IMR-90 (cell line): ENCODE results near the gene OPHN1.
A peak's percentile ranks its signal among the peaks of the same experiment; 100 is the strongest.

Experiments
- CEBPB ChIP-seq: IDR thresholded peaks from 2 replicates; pipeline ENCODE4 v1.6.1; 2012; ENCODE audit warnings: low read depth, low read length, improper control_type of control experiment
- MAZ ChIP-seq: IDR thresholded peaks from 2 replicates; pipeline ENCODE4 v1.6.1; 2012; ENCODE audit warnings: low read depth, mild to moderate bottlenecking, low read length, improper control_type of control experiment, moderate library complexity, borderline replicate concordance
- POLR2A ChIP-seq: IDR thresholded peaks from 2 replicates; pipeline ENCODE4 v1.6.1; 2012; ENCODE audit warnings: mild to moderate bottlenecking, low read depth, low read length
- RAD21 ChIP-seq: IDR thresholded peaks from 2 replicates; pipeline ENCODE4 v1.6.1; 2012; ENCODE audit warnings: low read length, improper control_type of control experiment
- RFX5 ChIP-seq: IDR thresholded peaks from 2 replicates; pipeline ENCODE4 v1.8.0; 2012; ENCODE audit warnings: low read depth, mild to moderate bottlenecking, low read length, moderate library complexity
- TF ChIP-seq, protein P1 (sequence below): conservative IDR thresholded peaks from 2 replicates; pipeline ENCODE4 v1.5.1; 2012; ENCODE audit warnings: mild to moderate bottlenecking, low read depth, low read length, improper control_type of control experiment
- TF ChIP-seq, protein P2 (sequence below): fragments of 150-350 bp; IDR thresholded peaks from 2 replicates; pipeline ENCODE4 v1.6.1; 2017; ENCODE audit warnings: mild to moderate bottlenecking, antibody characterized with exemption, low read length, low read depth

DNA sequence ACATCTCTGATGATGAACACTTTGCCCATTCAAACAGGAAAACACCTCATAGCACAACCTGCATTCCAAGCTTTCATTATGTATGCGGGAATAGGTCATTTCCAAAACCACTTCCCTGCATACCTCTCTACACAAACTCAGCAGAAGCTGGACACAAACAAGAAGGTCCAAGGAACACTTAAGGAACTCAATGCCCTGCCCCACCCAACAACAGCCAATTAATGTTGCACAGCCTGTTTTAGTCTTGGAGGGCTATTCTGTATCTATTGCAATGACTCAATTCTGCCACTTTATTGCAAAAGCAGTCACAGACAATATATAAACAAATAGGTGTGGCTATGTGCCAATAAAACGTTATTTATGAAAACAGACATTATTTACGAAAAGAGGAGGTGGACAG lies 16.7 kb downstream of the OPHN1 start:
- TF ChIP-seq, protein P1, sequence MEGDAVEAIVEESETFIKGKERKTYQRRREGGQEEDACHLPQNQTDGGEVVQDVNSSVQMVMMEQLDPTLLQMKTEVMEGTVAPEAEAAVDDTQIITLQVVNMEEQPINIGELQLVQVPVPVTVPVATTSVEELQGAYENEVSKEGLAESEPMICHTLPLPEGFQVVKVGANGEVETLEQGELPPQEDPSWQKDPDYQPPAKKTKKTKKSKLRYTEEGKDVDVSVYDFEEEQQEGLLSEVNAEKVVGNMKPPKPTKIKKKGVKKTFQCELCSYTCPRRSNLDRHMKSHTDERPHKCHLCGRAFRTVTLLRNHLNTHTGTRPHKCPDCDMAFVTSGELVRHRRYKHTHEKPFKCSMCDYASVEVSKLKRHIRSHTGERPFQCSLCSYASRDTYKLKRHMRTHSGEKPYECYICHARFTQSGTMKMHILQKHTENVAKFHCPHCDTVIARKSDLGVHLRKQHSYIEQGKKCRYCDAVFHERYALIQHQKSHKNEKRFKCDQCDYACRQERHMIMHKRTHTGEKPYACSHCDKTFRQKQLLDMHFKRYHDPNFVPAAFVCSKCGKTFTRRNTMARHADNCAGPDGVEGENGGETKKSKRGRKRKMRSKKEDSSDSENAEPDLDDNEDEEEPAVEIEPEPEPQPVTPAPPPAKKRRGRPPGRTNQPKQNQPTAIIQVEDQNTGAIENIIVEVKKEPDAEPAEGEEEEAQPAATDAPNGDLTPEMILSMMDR = no peak
- TF ChIP-seq MAZ (no peak), RAD21 (no peak), RFX5 (no peak), CEBPB (peak; percentile 56), POLR2A (no peak)
- TF ChIP-seq, protein P2, sequence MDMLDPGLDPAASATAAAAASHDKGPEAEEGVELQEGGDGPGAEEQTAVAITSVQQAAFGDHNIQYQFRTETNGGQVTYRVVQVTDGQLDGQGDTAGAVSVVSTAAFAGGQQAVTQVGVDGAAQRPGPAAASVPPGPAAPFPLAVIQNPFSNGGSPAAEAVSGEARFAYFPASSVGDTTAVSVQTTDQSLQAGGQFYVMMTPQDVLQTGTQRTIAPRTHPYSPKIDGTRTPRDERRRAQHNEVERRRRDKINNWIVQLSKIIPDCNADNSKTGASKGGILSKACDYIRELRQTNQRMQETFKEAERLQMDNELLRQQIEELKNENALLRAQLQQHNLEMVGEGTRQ = no peak
